ENCODE data around the gene ARHGAP6. TPM values are rescaled to one million over a fixed set of nuclear protein-coding genes. Genes with fewer than 3 reads are reported as not detected.

ARHGAP6 gene
- total and polyA plus RNA-seq, 3 donors from 2014 or later, result 4.8 to 11.8 (median 5.7) TPM

DNA sequence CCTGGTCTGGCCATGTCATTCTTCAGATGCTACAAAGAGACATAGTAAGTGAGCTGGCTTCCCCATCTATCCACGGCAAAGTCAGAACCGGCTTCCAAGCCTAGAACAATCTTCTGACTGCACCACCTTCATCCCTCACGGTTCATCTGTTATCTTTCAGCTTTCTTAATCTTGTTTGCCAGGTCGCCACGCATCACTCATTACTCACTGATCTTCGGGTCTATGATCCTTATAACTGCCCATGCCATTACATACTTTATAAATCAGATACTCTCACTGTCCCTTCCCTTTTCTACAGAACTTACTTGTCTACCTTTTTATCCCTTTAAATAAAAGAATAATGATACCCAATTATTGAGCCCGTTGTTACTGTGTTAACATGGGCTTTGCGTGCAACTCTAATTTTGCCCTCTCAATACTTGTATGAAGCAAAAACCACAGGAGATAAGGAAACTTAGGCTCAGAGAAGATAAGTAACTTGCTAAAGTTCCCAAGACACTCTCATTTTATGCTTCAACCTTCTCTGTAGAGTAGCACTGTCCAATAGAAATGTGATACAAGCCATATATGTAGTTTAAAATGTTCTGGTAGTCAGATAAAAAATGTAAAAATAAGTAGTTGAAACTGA, 200.8 kb downstream of the ARHGAP6 start:
- Histone ChIP-seq H3K4me3 (no peak overlapping the region), H3K9me3 (no peaks in the 10 kb centered on the region), H3K27me3 (no peaks in the 10 kb centered on the region), H3K4me1 (no peaks in the 10 kb centered on the region), H3K36me3 (ENCODE audit: low read depth, missing control alignments) (no peaks in the 10 kb centered on the region), H3K27ac (peak overlapping the region in 1 of 2 donors; percentile 40)
- TF ChIP-seq, protein P1, sequence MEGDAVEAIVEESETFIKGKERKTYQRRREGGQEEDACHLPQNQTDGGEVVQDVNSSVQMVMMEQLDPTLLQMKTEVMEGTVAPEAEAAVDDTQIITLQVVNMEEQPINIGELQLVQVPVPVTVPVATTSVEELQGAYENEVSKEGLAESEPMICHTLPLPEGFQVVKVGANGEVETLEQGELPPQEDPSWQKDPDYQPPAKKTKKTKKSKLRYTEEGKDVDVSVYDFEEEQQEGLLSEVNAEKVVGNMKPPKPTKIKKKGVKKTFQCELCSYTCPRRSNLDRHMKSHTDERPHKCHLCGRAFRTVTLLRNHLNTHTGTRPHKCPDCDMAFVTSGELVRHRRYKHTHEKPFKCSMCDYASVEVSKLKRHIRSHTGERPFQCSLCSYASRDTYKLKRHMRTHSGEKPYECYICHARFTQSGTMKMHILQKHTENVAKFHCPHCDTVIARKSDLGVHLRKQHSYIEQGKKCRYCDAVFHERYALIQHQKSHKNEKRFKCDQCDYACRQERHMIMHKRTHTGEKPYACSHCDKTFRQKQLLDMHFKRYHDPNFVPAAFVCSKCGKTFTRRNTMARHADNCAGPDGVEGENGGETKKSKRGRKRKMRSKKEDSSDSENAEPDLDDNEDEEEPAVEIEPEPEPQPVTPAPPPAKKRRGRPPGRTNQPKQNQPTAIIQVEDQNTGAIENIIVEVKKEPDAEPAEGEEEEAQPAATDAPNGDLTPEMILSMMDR (IDR thresholded peaks at IDR 0.05), result no peak
- no peak for TF ChIP-seq POLR2A (IDR thresholded peaks at IDR 0.05)
- intact Hi-C loops (cut with DNase I; ENCODE audit: low total_unique reads), result no loop called here
- DNase-seq, result no peak
- WGBS, 2 donors, result 66 to 85% methylated on average over 7 to 8 of the region's 8 CpGs

DNA sequence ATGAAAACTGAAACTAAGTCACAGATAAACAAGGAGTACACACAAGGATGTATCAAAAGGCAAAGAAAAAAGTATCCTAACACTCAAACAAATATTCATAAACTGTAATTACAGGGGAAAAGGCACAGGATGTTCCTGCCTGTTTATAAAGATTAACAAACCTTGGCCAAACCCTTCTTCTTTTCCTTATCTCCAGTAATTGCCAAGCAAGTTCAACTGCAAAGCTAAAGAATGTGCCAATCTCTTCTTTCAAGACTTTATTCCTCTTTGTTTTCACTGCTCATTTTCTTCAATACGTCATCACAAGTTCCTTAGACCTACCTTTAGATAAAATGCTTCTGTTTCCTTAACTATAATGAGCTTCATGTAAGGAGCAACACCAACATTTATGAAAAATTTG, 201.3 kb downstream of the ARHGAP6 start:
- DNase-seq, result no peak
- intact Hi-C loops (cut with DNase I; ENCODE audit: low total_unique reads), result no loop called here
- peak overlapping the region in 1 of 2 donors; percentile 40 for H3K27ac ChIP-seq
- H3K27me3 ChIP-seq, result no peaks in the 10 kb centered on the region
- no peaks in the 10 kb centered on the region for H3K36me3 ChIP-seq (ENCODE audit: low read depth, missing control alignments)
- no peaks in the 10 kb centered on the region for H3K9me3 ChIP-seq
- H3K4me1 ChIP-seq, result no peaks in the 10 kb centered on the region
- no peak overlapping the region for H3K4me3 ChIP-seq
- TF ChIP-seq POLR2A (IDR thresholded peaks at IDR 0.05), result no peak
- TF ChIP-seq, protein P1 (IDR thresholded peaks at IDR 0.05), result no peak
- 40 to 67% methylated on average over 1 of the region's 1 CpG for WGBS, 2 donors

DNA sequence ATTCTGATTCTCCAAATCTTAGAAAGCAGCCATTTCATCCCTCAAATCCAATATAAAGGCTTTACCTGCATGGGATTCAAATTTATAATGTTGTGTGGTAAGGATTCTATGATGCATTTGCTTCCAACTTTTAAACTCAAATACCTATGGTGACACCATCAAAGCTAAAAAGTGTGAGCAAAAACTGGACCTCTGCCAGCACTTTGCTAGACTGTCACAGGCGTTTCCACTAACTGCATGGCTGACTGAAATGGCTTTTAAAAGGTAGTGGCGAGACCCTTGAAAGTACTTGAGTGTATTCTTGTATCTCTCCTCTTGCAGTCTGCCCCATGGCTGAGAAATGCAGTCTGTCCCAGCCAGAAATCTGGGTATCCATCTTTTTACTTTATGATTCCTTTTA, 203.1 kb downstream of the ARHGAP6 start:
- intact Hi-C loops (cut with DNase I; ENCODE audit: low total_unique reads), result no loop called here
- TF ChIP-seq, protein P1 (IDR thresholded peaks at IDR 0.05), result no peak
- no peak for TF ChIP-seq POLR2A (IDR thresholded peaks at IDR 0.05)
- no peaks in the 10 kb centered on the region for H3K36me3 ChIP-seq (ENCODE audit: low read depth, missing control alignments)
- no peaks in the 10 kb centered on the region for H3K27me3 ChIP-seq
- H3K27ac ChIP-seq, result no peak overlapping the region
- WGBS, 2 donors, result 90 to 93% methylated on average over 2 of the region's 2 CpGs
- no peak overlapping the region for H3K4me3 ChIP-seq
- no peaks in the 10 kb centered on the region for H3K4me1 ChIP-seq
- no peak for DNase-seq
- H3K9me3 ChIP-seq, result no peaks in the 10 kb centered on the region

DNA sequence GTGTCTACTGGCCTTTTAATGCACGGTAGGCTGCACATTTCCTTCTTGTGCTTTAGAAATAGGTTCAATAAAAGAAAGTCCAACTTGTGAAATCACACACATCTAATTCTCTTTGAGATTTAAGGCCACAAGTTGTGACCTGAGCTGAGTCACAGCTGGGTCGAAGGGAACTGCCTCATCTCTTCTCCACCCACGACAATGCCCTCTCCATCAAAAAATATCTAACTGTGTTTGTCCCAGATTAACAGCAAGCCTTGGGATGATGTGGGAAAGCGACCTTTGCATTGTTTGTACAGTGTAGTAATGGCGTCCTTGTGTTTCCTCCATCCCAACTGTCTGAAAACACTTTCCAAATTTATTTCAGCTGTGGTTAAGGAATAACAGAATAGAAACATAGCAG, 203.6 kb downstream of the ARHGAP6 start:
- no peak for TF ChIP-seq POLR2A (IDR thresholded peaks at IDR 0.05)
- TF ChIP-seq, protein P1 (IDR thresholded peaks at IDR 0.05), result no peak
- Histone ChIP-seq H3K4me1 (no peaks in the 10 kb centered on the region), H3K27me3 (no peaks in the 10 kb centered on the region), H3K27ac (no peak overlapping the region), H3K36me3 (ENCODE audit: low read depth, missing control alignments) (no peaks in the 10 kb centered on the region), H3K9me3 (no peaks in the 10 kb centered on the region), H3K4me3 (no peak overlapping the region)
- 62 to 65% methylated on average over 5 of the region's 5 CpGs for WGBS, 2 donors
- no peak for DNase-seq
- intact Hi-C loops (cut with DNase I; ENCODE audit: low total_unique reads), result no loop called here
